GM18517 (cell line): ENCODE measurements around the gene FAM168A.

Source experiments
- ATAC-seq: cut with Tn5 transposase; IDR thresholded peaks from one replicate; pipeline ENCODE4 v1.9.1; 2021; ENCODE audit warnings: mild to moderate bottlenecking, moderate library complexity; ENCODE audit not compliant: unreplicated experiment

The FAM168A gene

DNA sequence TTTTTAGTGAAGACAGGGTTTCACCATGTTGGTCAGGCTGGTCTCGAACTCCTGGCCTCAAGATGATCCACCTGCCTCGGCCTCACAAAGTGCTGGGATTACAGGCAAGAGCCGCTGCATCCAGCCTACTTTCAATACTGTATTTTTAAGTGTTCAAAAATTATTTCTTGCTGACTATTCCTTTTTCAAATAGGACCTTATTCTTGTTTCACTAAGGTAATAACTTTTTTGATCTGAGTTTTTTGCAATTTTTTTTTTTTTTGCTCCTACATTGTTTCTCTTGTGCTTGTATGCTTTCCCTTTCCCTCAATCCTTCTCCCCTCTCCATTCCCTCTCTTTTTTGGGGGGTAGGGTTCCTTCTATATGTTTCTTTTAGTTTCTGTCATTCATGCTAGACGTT, 73.1 kb downstream of the FAM168A start:
- ATAC-seq = no peak

- ATAC-seq = no peak
Observed at GRCh38 chr11:73521621-73522020, 76.3 kb downstream of the FAM168A start.

- no peak for ATAC-seq
Observed at GRCh38 chr11:73520353-73521061, 77.4 kb downstream of the FAM168A start.

GRCh38 chr11:73519266-73519665, 78.6 kb downstream of the FAM168A start:
- no peak for ATAC-seq

DNA sequence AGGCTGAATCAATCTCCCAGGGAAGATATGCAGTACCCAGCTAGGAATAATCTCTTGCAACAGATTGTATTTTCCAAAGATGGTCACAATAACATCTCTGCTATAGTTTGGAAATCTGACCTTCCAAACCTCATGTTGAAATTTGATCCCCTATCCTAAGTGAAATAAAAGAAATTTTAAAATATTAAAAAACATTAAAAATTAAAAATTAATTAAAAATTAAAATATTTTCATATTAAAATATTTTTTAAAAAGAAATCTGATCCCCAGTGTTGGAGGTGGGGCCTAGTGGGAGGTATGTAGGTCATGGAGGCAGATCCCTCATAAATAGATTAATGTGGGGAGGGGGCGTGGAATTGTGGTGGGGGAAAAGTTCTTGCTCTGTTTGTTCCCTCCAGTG, 79.7 kb downstream of the FAM168A start:
- ATAC-seq = no peak

GRCh38 chr11:73516080-73516479, 81.8 kb downstream of the FAM168A start:
- ATAC-seq = no peak

- ATAC-seq = no peak
Observed at GRCh38 chr11:73513707-73514106, 84.2 kb downstream of the FAM168A start.

DNA sequence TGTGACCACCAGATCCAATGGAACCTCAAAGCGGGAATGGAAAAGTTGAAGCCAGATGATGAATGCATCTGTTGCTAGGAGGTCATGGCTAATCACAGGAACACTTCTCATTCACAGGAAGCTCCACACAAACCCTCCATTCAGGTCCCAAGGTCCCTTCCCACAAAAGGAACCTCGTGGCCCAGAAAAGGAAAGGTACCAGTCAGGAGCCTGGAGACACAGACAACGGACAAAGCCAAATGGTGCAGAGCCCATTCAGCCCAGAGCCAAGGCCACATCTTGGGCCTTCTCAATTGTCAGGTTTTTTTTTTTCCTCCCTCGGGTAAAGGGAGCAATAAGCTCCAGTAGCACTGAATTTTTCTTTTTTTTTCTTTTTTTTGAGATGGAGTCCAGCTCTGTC, 87.0 kb downstream of the FAM168A start:
- ATAC-seq = no peak

- no peak for ATAC-seq
Observed at GRCh38 chr11:73510106-73510505, 87.8 kb downstream of the FAM168A start.

DNA sequence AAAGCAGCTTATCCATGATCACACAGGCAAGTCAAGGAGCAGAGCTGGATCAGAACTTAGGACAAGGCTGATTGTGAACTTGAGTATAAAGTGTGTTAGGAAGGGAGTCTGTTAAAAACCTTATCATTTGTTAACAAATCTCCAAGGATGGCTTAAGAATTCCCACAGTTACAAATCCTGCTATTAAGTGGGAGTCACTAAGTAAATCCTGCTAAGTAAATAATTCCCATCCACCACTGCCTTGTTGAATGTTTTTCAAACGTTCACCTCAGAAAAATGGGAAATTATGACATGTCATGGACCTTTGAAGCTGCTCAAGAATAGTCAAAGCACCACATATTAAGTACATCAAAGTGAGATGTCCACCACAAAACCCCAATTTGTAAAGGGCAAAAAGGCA, 88.7 kb downstream of the FAM168A start:
- no peak for ATAC-seq

GRCh38 chr11:73508243-73509176, 89.4 kb downstream of the FAM168A start:
- no peak for ATAC-seq

- no peak for ATAC-seq
Observed at GRCh38 chr11:73507086-73507485, 90.8 kb downstream of the FAM168A start.

DNA sequence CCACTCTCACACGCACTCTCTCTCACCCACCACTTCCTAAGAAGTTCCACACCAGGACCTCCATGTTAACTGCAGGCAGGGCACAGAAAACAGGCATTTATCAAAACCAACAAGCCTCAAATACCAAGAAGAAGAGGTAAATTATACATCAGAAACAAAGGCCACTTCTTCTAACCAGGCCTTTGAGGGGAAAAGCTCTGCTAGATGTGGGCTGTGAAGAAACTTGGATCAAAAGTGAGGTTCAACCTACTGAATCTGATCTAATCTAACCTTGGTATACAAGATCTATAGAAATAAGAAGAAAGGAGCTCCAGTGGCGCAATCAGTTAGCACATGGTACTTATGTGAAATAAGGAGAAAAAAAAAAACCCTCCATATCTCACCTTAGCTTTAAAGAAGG, 91.9 kb downstream of the FAM168A start:
- no peak for ATAC-seq

DNA sequence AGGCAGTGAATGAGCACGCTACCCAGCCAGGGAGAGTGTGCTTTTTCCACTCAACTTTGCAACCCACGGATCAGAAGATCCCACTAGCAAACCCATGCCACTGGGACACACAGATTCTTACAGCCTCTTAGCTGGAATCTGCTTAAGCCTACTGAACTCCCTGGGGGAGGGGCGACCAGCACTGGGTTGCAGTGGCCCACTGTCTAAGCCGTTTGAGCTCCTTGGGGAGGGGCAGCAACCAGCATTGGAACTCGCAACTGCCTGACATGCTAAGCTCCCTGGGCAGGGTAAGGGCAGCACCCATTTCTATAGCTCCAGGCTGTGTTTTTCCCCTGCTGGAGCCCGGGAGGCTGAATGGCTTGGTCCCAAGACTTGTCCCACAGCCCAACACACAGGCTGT, 99.6 kb downstream of the FAM168A start:
- ATAC-seq = no peak

GRCh38 chr11:73496134-73496533, 101.8 kb downstream of the FAM168A start:
- no peak for ATAC-seq

DNA sequence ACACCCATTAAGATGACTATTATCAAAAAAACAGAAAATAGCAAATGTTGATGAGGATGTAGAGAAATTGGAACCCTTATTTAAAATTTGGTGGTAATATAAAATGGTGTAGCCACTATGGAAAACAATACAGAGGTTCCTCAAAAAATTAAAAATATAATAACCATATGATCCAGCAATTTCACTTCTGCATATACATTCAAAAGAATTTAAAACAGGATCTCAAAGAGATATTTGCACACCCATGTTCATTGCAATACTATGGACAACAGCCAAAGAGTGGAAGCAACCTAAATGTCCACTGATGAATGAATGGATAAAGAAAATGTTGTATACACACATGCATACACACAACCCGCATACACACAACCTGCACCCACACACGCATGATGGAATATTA, 102.2 kb downstream of the FAM168A start:
- no peak for ATAC-seq

DNA sequence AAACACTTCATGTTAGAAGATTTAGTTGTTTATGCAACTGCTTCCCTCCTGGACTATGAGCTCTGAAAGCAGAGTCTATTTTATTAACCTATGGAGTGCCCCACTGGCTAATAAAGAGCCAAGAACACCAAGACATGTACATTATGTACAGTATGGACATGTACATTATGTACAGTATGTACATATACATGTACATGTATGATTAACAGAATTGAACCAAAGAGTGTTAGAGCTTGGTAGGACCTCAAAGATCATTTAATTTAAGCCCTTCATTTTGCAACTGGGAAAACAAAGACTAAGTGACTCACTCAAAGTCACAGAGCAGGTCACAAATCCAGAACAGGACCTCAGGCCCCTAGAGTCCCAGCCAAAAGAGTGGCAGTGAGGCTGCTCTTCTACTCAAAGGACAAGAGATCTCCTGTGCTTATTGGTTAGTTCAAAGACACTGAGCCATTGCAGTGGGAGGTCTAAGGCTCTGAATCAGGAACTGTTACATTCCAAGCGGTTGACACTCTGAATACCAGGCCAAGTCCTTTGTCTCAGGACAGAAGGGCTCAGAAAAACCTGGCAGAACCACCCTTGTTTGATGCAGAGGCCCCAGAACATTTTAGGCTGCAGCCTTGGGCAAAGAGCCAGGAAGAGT, 103.8 kb downstream of the FAM168A start:
- ATAC-seq = no peak

DNA sequence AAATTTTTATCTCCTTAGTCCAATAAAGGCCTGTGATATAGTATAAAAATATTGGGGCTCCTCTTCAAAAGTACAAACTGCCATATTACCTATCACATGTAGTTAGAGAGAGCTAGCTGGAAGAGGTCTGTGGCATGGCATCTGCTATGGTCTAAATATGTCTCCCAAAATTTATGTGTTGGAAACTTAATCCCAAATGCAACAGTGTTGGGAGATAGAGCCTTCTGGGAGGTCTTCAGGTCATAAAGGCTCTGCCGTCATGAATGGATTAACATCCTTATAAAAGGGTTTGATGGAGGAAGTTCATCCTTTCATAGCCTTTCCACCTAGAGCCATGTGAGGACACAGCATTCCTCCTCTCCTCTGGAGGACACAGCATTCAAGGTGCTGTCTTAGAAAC, 116.3 kb downstream of the FAM168A start:
- no peak for ATAC-seq

DNA sequence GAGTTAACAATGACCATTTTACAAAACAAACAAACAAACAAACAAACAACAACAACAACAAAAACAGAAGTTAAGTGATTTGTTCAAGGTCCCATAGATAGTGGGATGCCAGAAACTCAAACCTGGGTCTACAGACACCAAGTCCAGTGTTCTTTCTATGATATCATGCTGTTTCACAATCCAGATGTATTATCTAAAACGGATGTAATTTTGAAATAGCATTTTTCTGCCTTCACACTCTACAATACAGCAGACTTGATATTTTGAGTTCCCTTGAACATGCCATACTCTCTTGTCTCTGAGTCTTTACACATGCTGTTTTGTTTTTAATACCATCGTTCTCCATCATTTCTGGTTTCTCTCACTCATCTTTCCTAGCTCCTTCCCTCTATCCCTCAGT, 117.2 kb downstream of the FAM168A start:
- ATAC-seq = no peak

GRCh38 chr11:73478737-73479347, 119.1 kb downstream of the FAM168A start:
- no peak for ATAC-seq

DNA sequence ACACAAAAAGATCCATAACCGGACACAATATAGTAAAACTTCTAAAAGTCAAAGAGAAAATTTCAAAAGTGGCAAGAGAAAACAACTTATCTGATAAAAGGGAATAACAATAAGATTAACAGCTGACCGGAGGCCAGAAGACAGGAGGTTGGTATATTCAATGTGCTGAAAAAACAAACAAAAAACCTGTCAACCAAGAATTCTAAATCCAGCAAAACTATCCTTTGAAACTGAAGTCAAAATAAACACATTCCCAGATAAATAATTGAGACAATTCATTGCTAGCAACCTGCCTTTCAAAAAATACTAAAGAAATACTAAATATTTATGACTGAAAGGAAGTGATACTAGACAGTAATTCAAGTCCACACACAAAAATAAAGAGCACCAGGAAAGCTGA, 120.4 kb downstream of the FAM168A start:
- ATAC-seq = no peak
